CD4-positive, alpha-beta T cell treated with Interleukin-12 subunit alpha and Interleukin-12 subunit beta, for 1 hour (primary cell): Measurements from ENCODE around the gene RGS13.

Experiments used
- DNase-seq: peaks from one replicate; pipeline ENCODE4 v3.0.0-alpha.2; 2020

The RGS13 gene

GRCh38 chr1:192627901-192628300, 8.0 kb upstream of the RGS13 start:
- no peak for DNase-seq

GRCh38 chr1:192628396-192629057, 7.4 kb upstream of the RGS13 start:
- no peak for DNase-seq

GRCh38 chr1:192629612-192630011, 6.3 kb upstream of the RGS13 start:
- DNase-seq, result no peak

GRCh38 chr1:192630521-192631287, 5.2 kb upstream of the RGS13 start:
- no peak for DNase-seq

GRCh38 chr1:192631749-192632148, 4.2 kb upstream of the RGS13 start:
- no peak for DNase-seq

GRCh38 chr1:192632188-192632587, 3.8 kb upstream of the RGS13 start:
- no peak for DNase-seq

- no peak for DNase-seq
These were observed 3.1 kb upstream of the RGS13 start for GRCh38 chr1:192632641-192633532.

- DNase-seq, result no peak
These were observed 2.3 kb upstream of the RGS13 start for GRCh38 chr1:192633533-192634253.

- no peak for DNase-seq
These were observed 906 bp upstream of the RGS13 start for GRCh38 chr1:192635041-192635440.

GRCh38 chr1:192639607-192640368, 3.8 kb downstream of the RGS13 start:
- DNase-seq, result no peak

- DNase-seq, result no peak
These were observed 16.2 kb downstream of the RGS13 start for GRCh38 chr1:192652159-192652558.

- no peak for DNase-seq
These were observed 18.2 kb downstream of the RGS13 start for GRCh38 chr1:192654120-192654519.

- no peak for DNase-seq
These were observed 18.8 kb downstream of the RGS13 start for GRCh38 chr1:192654591-192655251.

- no peak for DNase-seq
These were observed 21.8 kb downstream of the RGS13 start for GRCh38 chr1:192657760-192658159.

- no peak for DNase-seq
These were observed 22.3 kb downstream of the RGS13 start for GRCh38 chr1:192658255-192658654.

- DNase-seq, result no peak
These were observed 24.7 kb downstream of the RGS13 start for GRCh38 chr1:192660613-192661012.

- DNase-seq, result no peak
These were observed 32.5 kb downstream of the RGS13 start for GRCh38 chr1:192668409-192668983.

GRCh38 chr1:192669174-192669573, 33.2 kb downstream of the RGS13 start:
- DNase-seq, result no peak

- no peak for DNase-seq
These were observed 39.8 kb downstream of the RGS13 start for GRCh38 chr1:192675716-192676115.

- no peak for DNase-seq
These were observed 42.2 kb downstream of the RGS13 start for GRCh38 chr1:192678099-192678498.

GRCh38 chr1:192682335-192682734, 46.4 kb downstream of the RGS13 start:
- no peak for DNase-seq
